Astrocyte (in vitro differentiated cells and primary cell): ENCODE data around the gene RAD51B. TPM values are rescaled to one million over a fixed set of nuclear protein-coding genes. Genes with fewer than 3 reads are reported as not detected.
A peak's percentile ranks its signal among the peaks of the same experiment; 100 is the strongest.

Experiments
- DNase-seq: peaks from one replicate; pipeline ENCODE4 v3.0.0-alpha.2; 2010; ENCODE audit warnings: low read depth
- FAIRE-seq: peaks from 2 replicates; lab custom pipeline; 2011; peaks lifted over from hg19 to GRCh38; lab: Jason Lieb, UNC
- H2AFZ ChIP-seq: 2 replicates; pipeline ENCODE4 v1.6.0; 2012; ENCODE audit warnings: low read depth, low read length, inconsistent platforms
- H3K27ac ChIP-seq: 2 replicates; pipeline ENCODE4 v1.5.1; 2011; ENCODE audit warnings: low read depth, low read length, inconsistent platforms
- H3K27me3 ChIP-seq: 2 replicates; pipeline ENCODE4 v1.6.0; 2011; ENCODE audit warnings: low read length, inconsistent platforms; ENCODE audit not compliant: insufficient read depth
- H3K36me3 ChIP-seq: 2 replicates; pipeline ENCODE4 v1.5.1; 2011; ENCODE audit warnings: low read length, inconsistent platforms; ENCODE audit not compliant: insufficient read depth
- H3K4me1 ChIP-seq: 2 replicates; pipeline ENCODE4 v1.5.1; 2011; ENCODE audit warnings: low read length, inconsistent platforms; ENCODE audit not compliant: insufficient read depth
- H3K4me2 ChIP-seq: 2 replicates; pipeline ENCODE4 v1.6.0; 2012; ENCODE audit warnings: low read length, inconsistent platforms
- H3K4me3 ChIP-seq: 2 replicates; pipeline ENCODE4 v1.5.1; 2011; ENCODE audit warnings: low read depth, mild to moderate bottlenecking, low read length, inconsistent platforms; ENCODE audit not compliant: insufficient read depth
- H3K79me2 ChIP-seq: 2 replicates; pipeline ENCODE4 v1.6.0; 2012; ENCODE audit warnings: mild to moderate bottlenecking, low read length, inconsistent platforms; ENCODE audit not compliant: insufficient read depth
- H3K9ac ChIP-seq: 2 replicates; pipeline ENCODE4 v1.6.0; 2012; ENCODE audit warnings: mild to moderate bottlenecking, low read length, inconsistent platforms
- H3K9me3 ChIP-seq: 2 replicates; pipeline ENCODE4 v1.5.1; 2012; ENCODE audit warnings: low read depth, mild to moderate bottlenecking, low read length, inconsistent platforms; ENCODE audit not compliant: insufficient read depth
- H4K20me1 ChIP-seq: 2 replicates; pipeline ENCODE4 v1.6.0; 2012; ENCODE audit warnings: low read length, inconsistent platforms; ENCODE audit not compliant: insufficient read depth
- H3K27ac Mint-ChIP-seq: one replicate; pipeline ENCODE4 v1.8.0; 2021; ENCODE audit warnings: mild to moderate bottlenecking, mixed read lengths; ENCODE audit not compliant: unreplicated experiment
- H3K27me3 Mint-ChIP-seq: one replicate; pipeline ENCODE4 v1.8.0; 2021; ENCODE audit warnings: low read depth, mixed read lengths; ENCODE audit not compliant: unreplicated experiment
- H3K36me3 Mint-ChIP-seq: one replicate; pipeline ENCODE4 v1.8.0; 2021; ENCODE audit warnings: low read depth, mixed read lengths; ENCODE audit not compliant: unreplicated experiment
- H3K4me1 Mint-ChIP-seq: one replicate; pipeline ENCODE4 v1.8.0; 2021; ENCODE audit warnings: low read depth, mixed read lengths; ENCODE audit not compliant: unreplicated experiment
- H3K4me3 Mint-ChIP-seq: one replicate; pipeline ENCODE4 v1.8.0; 2021; ENCODE audit warnings: mild to moderate bottlenecking, moderate library complexity, mixed read lengths; ENCODE audit not compliant: unreplicated experiment
- H3K9me3 Mint-ChIP-seq: one replicate; pipeline ENCODE4 v1.8.0; 2021; ENCODE audit warnings: mild to moderate bottlenecking, mixed read lengths; ENCODE audit not compliant: unreplicated experiment
- EZH2 ChIP-seq: IDR thresholded peaks from 2 replicates; pipeline ENCODE4 v1.6.1; 2012; ENCODE audit warnings: mild to moderate bottlenecking, low read length, inconsistent platforms; ENCODE audit not compliant: insufficient read depth
- total RNA-seq: library from RNA; stranded (reverse); gene quantifications from 2 replicates; pipeline ENCODE4 v1.2.1, GENCODE V29; 2021
- TF ChIP-seq, protein P1 (sequence below): IDR thresholded peaks from 2 replicates; pipeline ENCODE4 v1.5.1; 2011; ENCODE audit warnings: low read depth, mild to moderate bottlenecking, inconsistent platforms, low read length, moderate library complexity; ENCODE audit not compliant: insufficient read depth

Gene RAD51B
- total RNA-seq, 1 donor from 2014 or later: 10.8 TPM

- Histone ChIP-seq H3K79me2 (no peaks in the 10 kb centered on the region), H3K9me3 (no peaks in the 10 kb centered on the region), H3K9ac (no peak overlapping the region), H2AFZ (no peak overlapping the region), H3K4me3 (no peak overlapping the region), H3K27ac (no peak overlapping the region), H3K27me3 (no peaks in the 10 kb centered on the region), H3K36me3 (no peaks in the 10 kb centered on the region), H4K20me1 (no peaks in the 10 kb centered on the region), H3K4me2 (no peak overlapping the region), H3K4me1 (peaks cover 10% of the 10 kb centered on the region)
- Mint-ChIP-seq H3K9me3 (no peaks in the 10 kb centered on the region), H3K4me1 (peaks cover 13% of the 10 kb centered on the region), H3K27me3 (no peaks in the 10 kb centered on the region), H3K36me3 (no peaks in the 10 kb centered on the region), H3K27ac (no peak overlapping the region), H3K4me3 (no peak overlapping the region)
- peak; percentile 58 for DNase-seq
- no peak for FAIRE-seq
- no peak for TF ChIP-seq EZH2
- TF ChIP-seq, protein P1, sequence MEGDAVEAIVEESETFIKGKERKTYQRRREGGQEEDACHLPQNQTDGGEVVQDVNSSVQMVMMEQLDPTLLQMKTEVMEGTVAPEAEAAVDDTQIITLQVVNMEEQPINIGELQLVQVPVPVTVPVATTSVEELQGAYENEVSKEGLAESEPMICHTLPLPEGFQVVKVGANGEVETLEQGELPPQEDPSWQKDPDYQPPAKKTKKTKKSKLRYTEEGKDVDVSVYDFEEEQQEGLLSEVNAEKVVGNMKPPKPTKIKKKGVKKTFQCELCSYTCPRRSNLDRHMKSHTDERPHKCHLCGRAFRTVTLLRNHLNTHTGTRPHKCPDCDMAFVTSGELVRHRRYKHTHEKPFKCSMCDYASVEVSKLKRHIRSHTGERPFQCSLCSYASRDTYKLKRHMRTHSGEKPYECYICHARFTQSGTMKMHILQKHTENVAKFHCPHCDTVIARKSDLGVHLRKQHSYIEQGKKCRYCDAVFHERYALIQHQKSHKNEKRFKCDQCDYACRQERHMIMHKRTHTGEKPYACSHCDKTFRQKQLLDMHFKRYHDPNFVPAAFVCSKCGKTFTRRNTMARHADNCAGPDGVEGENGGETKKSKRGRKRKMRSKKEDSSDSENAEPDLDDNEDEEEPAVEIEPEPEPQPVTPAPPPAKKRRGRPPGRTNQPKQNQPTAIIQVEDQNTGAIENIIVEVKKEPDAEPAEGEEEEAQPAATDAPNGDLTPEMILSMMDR: no peak
Observed at GRCh38 chr14:67982711-67983608, 163.4 kb downstream of the RAD51B start.

GRCh38 chr14:67984274-67984673 lies 164.7 kb downstream of the RAD51B start:
- no peak overlapping the region for H3K4me3 Mint-ChIP-seq
- H3K27me3 Mint-ChIP-seq: no peaks in the 10 kb centered on the region
- no peak overlapping the region for H3K4me2 ChIP-seq
- H3K36me3 ChIP-seq: no peaks in the 10 kb centered on the region
- H2AFZ ChIP-seq: no peak overlapping the region
- DNase-seq (peak; percentile 21), FAIRE-seq (no peak)
- no peaks in the 10 kb centered on the region for H3K79me2 ChIP-seq
- H3K9me3 Mint-ChIP-seq: no peaks in the 10 kb centered on the region
- peaks cover 11% of the 10 kb centered on the region for H3K4me1 Mint-ChIP-seq
- peaks cover 11% of the 10 kb centered on the region for H3K4me1 ChIP-seq
- no peak for TF ChIP-seq EZH2
- TF ChIP-seq, protein P1: no peak
- no peaks in the 10 kb centered on the region for H3K9me3 ChIP-seq
- no peaks in the 10 kb centered on the region for H3K36me3 Mint-ChIP-seq
- no peaks in the 10 kb centered on the region for H4K20me1 ChIP-seq
- no peak overlapping the region for H3K27ac ChIP-seq
- H3K27me3 ChIP-seq: no peaks in the 10 kb centered on the region
- H3K4me3 ChIP-seq: no peak overlapping the region
- H3K27ac Mint-ChIP-seq: no peak overlapping the region
- H3K9ac ChIP-seq: no peak overlapping the region
